DND-41 (cell line): ENCODE data around the gene LFNG.

Experiments
- ATAC-seq: fragments of 200-7000 bp; cut with Tn5 transposase; 3 replicates; pipeline ENCODE4 v1.9.1; 2021; ENCODE audit warnings: low read depth; ENCODE audit not compliant: insufficient read depth
- DNase-seq: peaks from one replicate; pipeline ENCODE4 v3.0.0-alpha.2; 2020
- H2AFZ ChIP-seq: 2 replicates; pipeline ENCODE4 v1.6.0; 2012; ENCODE audit warnings: low read depth, low read length
- H3K27ac ChIP-seq: 2 replicates; pipeline ENCODE4 v1.5.1; 2012; ENCODE audit warnings: low read length, inconsistent platforms
- H3K27me3 ChIP-seq: fragments of 200-600 bp; sonication (generic); 2 replicates; pipeline ENCODE4 v1.6.0; 2012; ENCODE audit warnings: low read length, mild to moderate bottlenecking, inconsistent platforms; ENCODE audit not compliant: insufficient read depth, poor library complexity
- H3K36me3 ChIP-seq: 2 replicates; pipeline ENCODE4 v1.5.1; 2012; ENCODE audit warnings: low read length, inconsistent platforms; ENCODE audit not compliant: insufficient read depth
- H3K4me1 ChIP-seq: 2 replicates; pipeline ENCODE4 v1.5.1; 2012; ENCODE audit warnings: mild to moderate bottlenecking, low read length; ENCODE audit not compliant: insufficient read depth
- H3K4me2 ChIP-seq: 2 replicates; pipeline ENCODE4 v1.6.0; 2012; ENCODE audit warnings: mild to moderate bottlenecking, moderate library complexity, low read length, inconsistent platforms; ENCODE audit not compliant: insufficient read depth
- H3K4me3 ChIP-seq, 2 experiments: fragments of 200-600 bp in 1 of 2; shearing (Covaris generic) in 1 of 2; 2 replicates each; pipeline ENCODE4 v1.5.1; 2012 to 2016; ENCODE audit warnings: inconsistent platforms in 2 of 2, low read length in 2 of 2, mild to moderate bottlenecking in 2 of 2, low read depth in 1 of 2, moderate library complexity in 1 of 2
- H3K79me2 ChIP-seq: 2 replicates; pipeline ENCODE4 v1.6.0; 2012; ENCODE audit warnings: low read length, inconsistent platforms; ENCODE audit not compliant: insufficient read depth
- H3K9ac ChIP-seq: 2 replicates; pipeline ENCODE4 v1.6.0; 2012; ENCODE audit warnings: low read depth, mild to moderate bottlenecking, inconsistent platforms, low read length, moderate library complexity
- H3K9me3 ChIP-seq: 2 replicates; pipeline ENCODE4 v1.5.1; 2012; ENCODE audit warnings: low read length, moderate library complexity, mild to moderate bottlenecking, inconsistent platforms; ENCODE audit not compliant: insufficient read depth, severe bottlenecking
- H4K20me1 ChIP-seq: 2 replicates; pipeline ENCODE4 v1.6.0; 2012; ENCODE audit warnings: low read length; ENCODE audit not compliant: insufficient read depth
- CTCF ChIP-seq: IDR thresholded peaks from 2 replicates; pipeline ENCODE4 v1.5.1; 2012; ENCODE audit warnings: borderline replicate concordance, low read length, moderate library complexity, mild to moderate bottlenecking; ENCODE audit not compliant: poor library complexity, severe bottlenecking; ENCODE audit errors: extremely low read depth
- EZH2 ChIP-seq: IDR thresholded peaks from 3 replicates; pipeline ENCODE4 v1.6.1; 2012; ENCODE audit warnings: borderline replicate concordance, low read depth, mild to moderate bottlenecking, moderate library complexity, low read length, inconsistent platforms; ENCODE audit not compliant: severe bottlenecking

Gene LFNG

GRCh38 chr7:2572101-2572842 lies 52.7 kb downstream of the LFNG start:
- DNase-seq: no peak
- H3K4me3 ChIP-seq: no peak overlapping the region
- H3K27me3 ChIP-seq: no peaks in the 10 kb centered on the region
- peaks cover 10% of the 10 kb centered on the region; the same call in 1 of the 2 replicates for H3K36me3 ChIP-seq
- no peaks in the 10 kb centered on the region for H3K79me2 ChIP-seq
- H4K20me1 ChIP-seq: 0 out of 2 replicates have a peak, but pooled peaks cover 4% of the 10 kb centered on the region
- no peak overlapping the region for H3K9ac ChIP-seq
- no peak overlapping the region for H2AFZ ChIP-seq
- H3K9me3 ChIP-seq: no peaks in the 10 kb centered on the region
- no peaks in the 10 kb centered on the region for H3K4me1 ChIP-seq
- no peak overlapping the region for H3K4me2 ChIP-seq
- peak overlapping the region; percentile 38; the same call in 1 of the 2 replicates for H3K27ac ChIP-seq
- TF ChIP-seq CTCF: no peak
- no peak for TF ChIP-seq EZH2
- ATAC-seq: no peak

GRCh38 chr7:2573761-2574160 lies 54.2 kb downstream of the LFNG start:
- Histone ChIP-seq H3K27me3 (no peaks in the 10 kb centered on the region), H3K9ac (no peak overlapping the region), H2AFZ (no peak overlapping the region), H3K79me2 (no peaks in the 10 kb centered on the region), H3K4me1 (no peaks in the 10 kb centered on the region), H3K4me2 (no peak overlapping the region), H3K36me3 (peaks cover 10% of the 10 kb centered on the region; the same call in 1 of the 2 replicates), H4K20me1 (no peaks in the 10 kb centered on the region), H3K9me3 (no peaks in the 10 kb centered on the region), H3K4me3 (no peak overlapping the region), H3K27ac (no peak overlapping the region)
- no peak for ATAC-seq
- TF ChIP-seq CTCF (no peak), EZH2 (no peak)
- DNase-seq: no peak

- no peak overlapping the region for H3K4me2 ChIP-seq
- no peaks in the 10 kb centered on the region for H3K9me3 ChIP-seq
- ATAC-seq: no peak
- no peaks in the 10 kb centered on the region for H4K20me1 ChIP-seq
- H3K79me2 ChIP-seq: no peaks in the 10 kb centered on the region
- peaks cover 10% of the 10 kb centered on the region; the same call in 1 of the 2 replicates for H3K36me3 ChIP-seq
- H3K9ac ChIP-seq: no peak overlapping the region
- no peak overlapping the region for H3K27ac ChIP-seq
- H3K4me3 ChIP-seq: no peak overlapping the region
- DNase-seq: no peak
- H3K27me3 ChIP-seq: no peaks in the 10 kb centered on the region
- H2AFZ ChIP-seq: no peak overlapping the region
- TF ChIP-seq CTCF (no peak), EZH2 (no peak)
- no peaks in the 10 kb centered on the region for H3K4me1 ChIP-seq
These were observed 55.6 kb downstream of the LFNG start for GRCh38 chr7:2575046-2575732.
